HL-60 (cell line): ENCODE results near the gene BAG5.
"Not testable (repeated sequence)": the region's sequence is repeated elsewhere in the genome, so short reads cannot be mapped to it uniquely, and the experiment has no call there.

Experiments used
- POLR2AphosphoS5 ChIP-seq: IDR thresholded peaks from 2 replicates; pipeline ENCODE4 v1.6.1; 2012; ENCODE audit warnings: low read depth
- SPI1 ChIP-seq: IDR thresholded peaks from 2 replicates; pipeline ENCODE4 v1.6.1; 2012; ENCODE audit warnings: low read depth, mild to moderate bottlenecking, borderline replicate concordance
- TF ChIP-seq, protein P1 (sequence below): IDR thresholded peaks from one replicate; pipeline ENCODE4 v1.5.1; 2011; ENCODE audit warnings: low read length, control low read depth, inconsistent platforms; ENCODE audit not compliant: insufficient read depth
- TF ChIP-seq, protein P2 (sequence below): IDR thresholded peaks from 2 replicates; pipeline ENCODE4 v1.6.1; 2012; ENCODE audit warnings: low read depth; ENCODE audit not compliant: insufficient replicate concordance

GRCh38 chr14:103525430-103526246 lies 36.8 kb downstream of the BAG5 start:
- TF ChIP-seq, protein P1, sequence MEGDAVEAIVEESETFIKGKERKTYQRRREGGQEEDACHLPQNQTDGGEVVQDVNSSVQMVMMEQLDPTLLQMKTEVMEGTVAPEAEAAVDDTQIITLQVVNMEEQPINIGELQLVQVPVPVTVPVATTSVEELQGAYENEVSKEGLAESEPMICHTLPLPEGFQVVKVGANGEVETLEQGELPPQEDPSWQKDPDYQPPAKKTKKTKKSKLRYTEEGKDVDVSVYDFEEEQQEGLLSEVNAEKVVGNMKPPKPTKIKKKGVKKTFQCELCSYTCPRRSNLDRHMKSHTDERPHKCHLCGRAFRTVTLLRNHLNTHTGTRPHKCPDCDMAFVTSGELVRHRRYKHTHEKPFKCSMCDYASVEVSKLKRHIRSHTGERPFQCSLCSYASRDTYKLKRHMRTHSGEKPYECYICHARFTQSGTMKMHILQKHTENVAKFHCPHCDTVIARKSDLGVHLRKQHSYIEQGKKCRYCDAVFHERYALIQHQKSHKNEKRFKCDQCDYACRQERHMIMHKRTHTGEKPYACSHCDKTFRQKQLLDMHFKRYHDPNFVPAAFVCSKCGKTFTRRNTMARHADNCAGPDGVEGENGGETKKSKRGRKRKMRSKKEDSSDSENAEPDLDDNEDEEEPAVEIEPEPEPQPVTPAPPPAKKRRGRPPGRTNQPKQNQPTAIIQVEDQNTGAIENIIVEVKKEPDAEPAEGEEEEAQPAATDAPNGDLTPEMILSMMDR: not testable (repeated sequence)
- TF ChIP-seq, protein P2, sequence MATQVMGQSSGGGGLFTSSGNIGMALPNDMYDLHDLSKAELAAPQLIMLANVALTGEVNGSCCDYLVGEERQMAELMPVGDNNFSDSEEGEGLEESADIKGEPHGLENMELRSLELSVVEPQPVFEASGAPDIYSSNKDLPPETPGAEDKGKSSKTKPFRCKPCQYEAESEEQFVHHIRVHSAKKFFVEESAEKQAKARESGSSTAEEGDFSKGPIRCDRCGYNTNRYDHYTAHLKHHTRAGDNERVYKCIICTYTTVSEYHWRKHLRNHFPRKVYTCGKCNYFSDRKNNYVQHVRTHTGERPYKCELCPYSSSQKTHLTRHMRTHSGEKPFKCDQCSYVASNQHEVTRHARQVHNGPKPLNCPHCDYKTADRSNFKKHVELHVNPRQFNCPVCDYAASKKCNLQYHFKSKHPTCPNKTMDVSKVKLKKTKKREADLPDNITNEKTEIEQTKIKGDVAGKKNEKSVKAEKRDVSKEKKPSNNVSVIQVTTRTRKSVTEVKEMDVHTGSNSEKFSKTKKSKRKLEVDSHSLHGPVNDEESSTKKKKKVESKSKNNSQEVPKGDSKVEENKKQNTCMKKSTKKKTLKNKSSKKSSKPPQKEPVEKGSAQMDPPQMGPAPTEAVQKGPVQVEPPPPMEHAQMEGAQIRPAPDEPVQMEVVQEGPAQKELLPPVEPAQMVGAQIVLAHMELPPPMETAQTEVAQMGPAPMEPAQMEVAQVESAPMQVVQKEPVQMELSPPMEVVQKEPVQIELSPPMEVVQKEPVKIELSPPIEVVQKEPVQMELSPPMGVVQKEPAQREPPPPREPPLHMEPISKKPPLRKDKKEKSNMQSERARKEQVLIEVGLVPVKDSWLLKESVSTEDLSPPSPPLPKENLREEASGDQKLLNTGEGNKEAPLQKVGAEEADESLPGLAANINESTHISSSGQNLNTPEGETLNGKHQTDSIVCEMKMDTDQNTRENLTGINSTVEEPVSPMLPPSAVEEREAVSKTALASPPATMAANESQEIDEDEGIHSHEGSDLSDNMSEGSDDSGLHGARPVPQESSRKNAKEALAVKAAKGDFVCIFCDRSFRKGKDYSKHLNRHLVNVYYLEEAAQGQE: not testable (repeated sequence)
- not testable (repeated sequence) for TF ChIP-seq POLR2AphosphoS5, SPI1
